SU-DHL-6 (cell line): ENCODE data around the gene AP2M1.

Source experiments
- CTCF ChIP-seq: fragments of 200-600 bp; sonication (generic); IDR thresholded peaks from one replicate; pipeline ENCODE4 v1.5.1; 2017; ENCODE audit warnings: antibody characterized with exemption, mild to moderate bottlenecking, low read length, moderate library complexity; ENCODE audit not compliant: insufficient read depth, poor library complexity, severe bottlenecking
- EZH2phosphoT487 ChIP-seq: fragments of 200-600 bp; sonication (generic), shearing (Covaris generic); conservative IDR thresholded peaks from 2 replicates; pipeline ENCODE4 v1.6.1; 2018; ENCODE audit warnings: mild to moderate bottlenecking, antibody characterized with exemption, low read length, moderate library complexity, mixed read lengths

GRCh38 chr3:184171562-184171961, 3.1 kb upstream of the AP2M1 start:
- TF ChIP-seq CTCF (no peak), EZH2phosphoT487 (no peak)
